Mesenchymal stem cell (in vitro differentiated cells and primary cell): ENCODE measurements around the gene DCAF8.

ENCODE experiments used
- DNase-seq: peaks from one replicate; pipeline ENCODE4 v3.0.0-alpha.2; 2013
- H2AFZ ChIP-seq: one replicate; pipeline ENCODE4 v1.6.1; 2013; ENCODE audit warnings: low read depth, mild to moderate bottlenecking, control low read depth, inconsistent platforms, low read length, moderate library complexity
- H2AK5ac ChIP-seq: 2 replicates; pipeline ENCODE4 v1.6.1; 2013; ENCODE audit warnings: low read length, moderate library complexity, mild to moderate bottlenecking, inconsistent platforms; ENCODE audit not compliant: severe bottlenecking
- H2BK120ac ChIP-seq: one replicate; pipeline ENCODE4 v1.6.1; 2013; ENCODE audit warnings: low read depth, mild to moderate bottlenecking, inconsistent platforms, low read length, moderate library complexity
- H2BK12ac ChIP-seq, 2 experiments: one replicate each; pipeline ENCODE4 v1.6.1; 2013; ENCODE audit warnings: inconsistent platforms in 2 of 2, low read length in 2 of 2, mild to moderate bottlenecking in 2 of 2, moderate library complexity in 2 of 2, control low read depth in 1 of 2
- H2BK15ac ChIP-seq: one replicate; pipeline ENCODE4 v1.6.1; 2013; ENCODE audit warnings: mild to moderate bottlenecking, low read depth, inconsistent platforms; ENCODE audit not compliant: poor library complexity, severe bottlenecking
- H2BK5ac ChIP-seq: 2 replicates; pipeline ENCODE4 v1.6.1; 2013; ENCODE audit warnings: low read depth, mild to moderate bottlenecking, low read length, control low read depth, inconsistent platforms; ENCODE audit not compliant: poor library complexity, severe bottlenecking
- H3K14ac ChIP-seq, 2 experiments: one replicate each; pipeline ENCODE4 v1.6.1; 2013; ENCODE audit warnings: inconsistent platforms in 2 of 2, low read length in 2 of 2, control low read depth in 1 of 2, mild to moderate bottlenecking in 1 of 2, moderate library complexity in 1 of 2
- H3K18ac ChIP-seq, 2 experiments: one replicate each; pipeline ENCODE4 v1.6.1; 2013; ENCODE audit warnings: inconsistent platforms in 2 of 2, low read length in 2 of 2, control low read depth in 1 of 2, low read depth in 1 of 2, mild to moderate bottlenecking in 1 of 2
- H3K23ac ChIP-seq, 2 experiments: one replicate each; pipeline ENCODE4 v1.6.1; 2013; ENCODE audit warnings: inconsistent platforms in 2 of 2, low read length in 2 of 2, mild to moderate bottlenecking in 2 of 2, moderate library complexity in 2 of 2, control low read depth in 1 of 2
- H3K27ac ChIP-seq: 2 replicates; pipeline ENCODE4 v1.5.1; 2013; ENCODE audit warnings: mild to moderate bottlenecking, moderate library complexity, low read length, control low read depth, inconsistent platforms; ENCODE audit not compliant: poor library complexity, severe bottlenecking
- H3K27me3 ChIP-seq, 2 experiments: 2 replicates each; pipeline versions ENCODE4 v1.6.1 to v1.7.0; 2013; ENCODE audit warnings: low read length in 2 of 2, mild to moderate bottlenecking in 2 of 2, moderate library complexity in 2 of 2, control low read depth in 1 of 2, inconsistent platforms in 1 of 2; ENCODE audit not compliant: control insufficient read depth in 1 of 2, insufficient read depth in 1 of 2
- H3K36me3 ChIP-seq, 2 experiments: 2 replicates each; pipeline versions ENCODE4 v1.6.1 to v1.7.0; 2013; ENCODE audit warnings: low read length in 2 of 2, control low read depth in 1 of 2, inconsistent platforms in 1 of 2, low read depth in 1 of 2, mild to moderate bottlenecking in 1 of 2; ENCODE audit not compliant: insufficient read depth in 2 of 2, control insufficient read depth in 1 of 2
- H3K4ac ChIP-seq, 2 experiments: one replicate each; pipeline ENCODE4 v1.6.1; 2013; ENCODE audit warnings: inconsistent platforms in 2 of 2, low read length in 2 of 2, mild to moderate bottlenecking in 2 of 2, moderate library complexity in 2 of 2, control low read depth in 1 of 2, low read depth in 1 of 2
- H3K4me1 ChIP-seq: 2 replicates; pipeline ENCODE4 v1.6.1; 2013; ENCODE audit warnings: low read depth, low read length, control low read depth; ENCODE audit not compliant: control insufficient read depth, insufficient read depth
- H3K4me2 ChIP-seq: 2 replicates; pipeline ENCODE4 v1.6.1; 2013; ENCODE audit warnings: low read length, mild to moderate bottlenecking, inconsistent platforms; ENCODE audit not compliant: poor library complexity, severe bottlenecking
- H3K4me3 ChIP-seq, 2 experiments: 2 replicates each; pipeline versions ENCODE4 v1.5.1 to v1.7.0; 2013; ENCODE audit warnings: low read length in 2 of 2, mild to moderate bottlenecking in 2 of 2, control low read depth in 1 of 2, low read depth in 1 of 2; ENCODE audit not compliant: insufficient read depth in 1 of 2
- H3K79me1 ChIP-seq: replicated peaks from 2 replicates; pipeline ENCODE4 v1.6.1; 2013; ENCODE audit warnings: mild to moderate bottlenecking, control low read depth, low read length, inconsistent platforms; ENCODE audit not compliant: poor library complexity, severe bottlenecking
- H3K9ac ChIP-seq: 2 replicates; pipeline ENCODE4 v1.7.0; 2013; ENCODE audit warnings: mild to moderate bottlenecking, low read length, moderate library complexity
- H3K9me3 ChIP-seq: 2 replicates; pipeline ENCODE4 v1.7.0; 2013; ENCODE audit warnings: mild to moderate bottlenecking, low read length; ENCODE audit not compliant: control insufficient read depth
- H4K8ac ChIP-seq: one replicate; pipeline ENCODE4 v1.6.1; 2013; ENCODE audit warnings: inconsistent platforms, mild to moderate bottlenecking, low read length, moderate library complexity
- H4K91ac ChIP-seq: one replicate; pipeline ENCODE4 v1.6.1; 2013; ENCODE audit warnings: mild to moderate bottlenecking, low read length, inconsistent platforms
- WGBS: methylation state at CpG from one replicate; pipeline ENCODE4 v1.1.7; 2013; ENCODE audit warnings: mixed read lengths; 5-methylcytosine and 5-hydroxymethylcytosine counted together

DCAF8 gene

GRCh38 chr1:160284220-160284781 is 22.0 kb upstream of the DCAF8 start:
- peak overlapping the region in 1 of 2 experiments; percentile 80 for H3K18ac ChIP-seq
- H2BK120ac ChIP-seq, result peak overlapping the region; percentile 22
- 8% methylated on average over 14 of the region's 15 CpGs for WGBS
- H2AK5ac ChIP-seq, result no peak overlapping the region
- no peak overlapping the region for H2BK5ac ChIP-seq
- DNase-seq, result peak; percentile 84
- peak overlapping the region; percentile 81 for H2AFZ ChIP-seq
- peak overlapping the region; percentile 66 to 95 for H3K4me3 ChIP-seq
- H4K91ac ChIP-seq, result no peak overlapping the region
- peak overlapping the region; percentile 88 for H3K27ac ChIP-seq
- no peak overlapping the region for H2BK15ac ChIP-seq
- H3K9ac ChIP-seq, result peak overlapping the region; percentile 98
- peaks cover 6% of the 10 kb centered on the region for H3K4me1 ChIP-seq
- H2BK12ac ChIP-seq, result no peak overlapping the region
- no peaks in the 10 kb centered on the region for H3K9me3 ChIP-seq
- peaks cover 23 to 55% of the 10 kb centered on the region in 2 experiments for H3K36me3 ChIP-seq
- no peak overlapping the region for H3K14ac ChIP-seq
- H3K4me2 ChIP-seq, result peak overlapping the region; percentile 44
- H3K27me3 ChIP-seq, result no peaks in the 10 kb centered on the region
- peak overlapping the region; percentile 15 to 61 for H3K4ac ChIP-seq
- H4K8ac ChIP-seq, result peak overlapping the region; percentile 59
- peaks cover 24% of the 10 kb centered on the region for H3K79me1 ChIP-seq
- no peak overlapping the region for H3K23ac ChIP-seq

GRCh38 chr1:160282807-160283206 is 20.5 kb upstream of the DCAF8 start:
- H2BK5ac ChIP-seq, result no peak overlapping the region
- H3K4me3 ChIP-seq, result peak overlapping the region in 1 of 2 experiments; percentile 95
- H4K91ac ChIP-seq, result no peak overlapping the region
- 89% methylated on average over 7 of the region's 7 CpGs for WGBS
- H3K14ac ChIP-seq, result no peak overlapping the region
- H3K79me1 ChIP-seq, result peaks cover 25% of the 10 kb centered on the region
- no peak overlapping the region for H3K27ac ChIP-seq
- H3K36me3 ChIP-seq, result peaks cover 28 to 55% of the 10 kb centered on the region in 2 experiments
- H3K23ac ChIP-seq, result no peak overlapping the region
- no peak overlapping the region for H2AK5ac ChIP-seq
- peaks cover 6% of the 10 kb centered on the region for H3K4me1 ChIP-seq
- no peak overlapping the region for H2AFZ ChIP-seq
- DNase-seq, result no peak
- H3K9ac ChIP-seq, result peak overlapping the region; percentile 98
- no peaks in the 10 kb centered on the region for H3K27me3 ChIP-seq
- no peaks in the 10 kb centered on the region for H3K9me3 ChIP-seq
- H2BK12ac ChIP-seq, result no peak overlapping the region
- no peak overlapping the region for H3K18ac ChIP-seq
- H2BK15ac ChIP-seq, result no peak overlapping the region
- H3K4me2 ChIP-seq, result no peak overlapping the region
- H4K8ac ChIP-seq, result no peak overlapping the region
- no peak overlapping the region for H3K4ac ChIP-seq
- H2BK120ac ChIP-seq, result no peak overlapping the region

GRCh38 chr1:160277987-160278386 is 15.6 kb upstream of the DCAF8 start:
- H3K36me3 ChIP-seq, result peaks cover 31 to 74% of the 10 kb centered on the region in 2 experiments
- H3K4me3 ChIP-seq, result no peak overlapping the region
- no peak overlapping the region for H3K9ac ChIP-seq
- H2BK12ac ChIP-seq, result no peak overlapping the region
- H3K27ac ChIP-seq, result no peak overlapping the region
- no peak overlapping the region for H2BK15ac ChIP-seq
- no peak overlapping the region for H4K91ac ChIP-seq
- DNase-seq, result no peak
- no peak overlapping the region for H3K14ac ChIP-seq
- H3K4me2 ChIP-seq, result no peak overlapping the region
- H4K8ac ChIP-seq, result no peak overlapping the region
- H3K79me1 ChIP-seq, result peaks cover 15% of the 10 kb centered on the region
- H3K23ac ChIP-seq, result no peak overlapping the region
- no peaks in the 10 kb centered on the region for H3K27me3 ChIP-seq
- 97% methylated on average over 2 of the region's 4 CpGs for WGBS
- H2BK120ac ChIP-seq, result no peak overlapping the region
- H2BK5ac ChIP-seq, result no peak overlapping the region
- no peak overlapping the region for H2AFZ ChIP-seq
- H3K4me1 ChIP-seq, result no peaks in the 10 kb centered on the region
- no peak overlapping the region for H2AK5ac ChIP-seq
- H3K9me3 ChIP-seq, result no peaks in the 10 kb centered on the region
- no peak overlapping the region for H3K4ac ChIP-seq
- H3K18ac ChIP-seq, result no peak overlapping the region

GRCh38 chr1:160277330-160277729 is 15.0 kb upstream of the DCAF8 start:
- Histone ChIP-seq H3K4me1 (no peaks in the 10 kb centered on the region), H2AFZ (no peak overlapping the region), H3K27me3 (no peaks in the 10 kb centered on the region), H3K9ac (no peak overlapping the region), H3K18ac (no peak overlapping the region), H3K4ac (no peak overlapping the region), H2BK5ac (no peak overlapping the region), H4K91ac (no peak overlapping the region), H3K27ac (no peak overlapping the region), H3K14ac (no peak overlapping the region), H3K4me2 (no peak overlapping the region), H4K8ac (no peak overlapping the region), H3K36me3 (peaks cover 31 to 67% of the 10 kb centered on the region in 2 experiments), H3K9me3 (no peaks in the 10 kb centered on the region), H2BK15ac (no peak overlapping the region), H2AK5ac (no peak overlapping the region), H2BK120ac (no peak overlapping the region), H3K79me1 (peaks cover 11% of the 10 kb centered on the region), H3K4me3 (no peak overlapping the region), H3K23ac (no peak overlapping the region), H2BK12ac (no peak overlapping the region)
- 100% methylated on average over 2 of the region's 2 CpGs for WGBS
- DNase-seq, result no peak
